NCI-H1105 (cell line): Measurements from ENCODE around the gene SRP68.
A peak's percentile ranks its signal among the peaks of the same experiment; 100 is the strongest.

Source experiments
- DNase-seq: peaks from one replicate; lab custom pipeline; 2025; lab: John Stamatoyannopoulos, UW

SRP68 gene

GRCh38 chr17:76018340-76018680 lies 54.0 kb downstream of the SRP68 start:
- no peak for DNase-seq

GRCh38 chr17:76017481-76018339 lies 54.6 kb downstream of the SRP68 start:
- no peak for DNase-seq

- DNase-seq: peak; percentile 72
Observed at GRCh38 chr17:76014925-76015261, 57.4 kb downstream of the SRP68 start.

- DNase-seq: peak; percentile 77
Observed at GRCh38 chr17:76014100-76014924, 58.0 kb downstream of the SRP68 start.

- no peak for DNase-seq
Observed at GRCh38 chr17:76013377-76013932, 58.9 kb downstream of the SRP68 start.

GRCh38 chr17:76011951-76012350 lies 60.4 kb downstream of the SRP68 start:
- no peak for DNase-seq

GRCh38 chr17:76009969-76010661 lies 62.2 kb downstream of the SRP68 start:
- no peak for DNase-seq

GRCh38 chr17:76009447-76009846 lies 62.9 kb downstream of the SRP68 start:
- DNase-seq: no peak

- no peak for DNase-seq
Observed at GRCh38 chr17:76008630-76009425, 63.5 kb downstream of the SRP68 start.

- no peak for DNase-seq
Observed at GRCh38 chr17:76008208-76008607, 64.1 kb downstream of the SRP68 start.

- no peak for DNase-seq
Observed at GRCh38 chr17:76007850-76008165, 64.5 kb downstream of the SRP68 start.

GRCh38 chr17:76007131-76007849 lies 65.0 kb downstream of the SRP68 start:
- DNase-seq: no peak

GRCh38 chr17:76005263-76006149 lies 66.8 kb downstream of the SRP68 start:
- peak; percentile 66 for DNase-seq

GRCh38 chr17:76004750-76005262 lies 67.5 kb downstream of the SRP68 start:
- DNase-seq: no peak

- DNase-seq: no peak
Observed at GRCh38 chr17:76003915-76004314, 68.4 kb downstream of the SRP68 start.

- DNase-seq: no peak
Observed at GRCh38 chr17:76002100-76002499, 70.2 kb downstream of the SRP68 start.

GRCh38 chr17:76000755-76001521 lies 71.4 kb downstream of the SRP68 start, which contains the start of gene CDK3:
CDK3 (plus strand) TSS chr17:76000855; CDS start chr17:76001426, 571 bp downstream.
- DNase-seq: no peak

- DNase-seq: no peak
Observed at GRCh38 chr17:76000016-76000754, 72.1 kb downstream of the SRP68 start.
